ENCODE data around the gene SMYD4.

- TF ChIP-seq CTCF (IDR thresholded peaks at IDR 0.05) = no peak
- TF ChIP-seq EP300 (IDR thresholded peaks at IDR 0.05) = no peak
- peak in 1 of 2 donors; percentile 9 for TF ChIP-seq POLR2AphosphoS5 (IDR thresholded peaks at IDR 0.05)
Measured at GRCh38 chr17:1762233-1762900, 67.3 kb downstream of the SMYD4 start.
